NB4 (cell line): Measurements from ENCODE around the gene TGFB3.

ENCODE experiments used
- CTCF ChIP-seq: IDR thresholded peaks from one replicate; pipeline ENCODE4 v1.5.1; 2012; ENCODE audit warnings: low read depth, low read length
- MYC ChIP-seq: IDR thresholded peaks from 2 replicates; pipeline ENCODE4 v1.6.1; 2011; ENCODE audit warnings: low read depth, low read length

- no peak for TF ChIP-seq MYC
- TF ChIP-seq CTCF = no peak
Observed at GRCh38 chr14:75911883-75912282, 69.9 kb downstream of the TGFB3 start.
